ENCODE data around the gene ACTR2. TPM values are rescaled to one million over a fixed set of nuclear protein-coding genes. Genes with fewer than 3 reads are reported as not detected.

The ACTR2 gene
- total and polyA plus RNA-seq, 2 of the 13 experiments (the other 11 are each of a cell fraction or from before 2014, with no cell fraction given), result 51.2 to 100 TPM

GRCh38 chr2:65186093-65186868 lies 41.4 kb upstream of the ACTR2 start (continued):
- TF ChIP-seq ZNF891 (CRISPR knock-in tag; IDR thresholded peaks at IDR 0.05) (no peak), ETV6 (CRISPR knock-in tag; conservative IDR thresholded peaks at IDR 0.05) (no peak; the same call in 1 of the 2 replicates), KLF16 (CRISPR knock-in tag; IDR thresholded peaks at IDR 0.05) (no peak; a peak in 1 of 4 replicates), ZNF773 (CRISPR knock-in tag; IDR thresholded peaks at IDR 0.05; ENCODE audit: borderline replicate concordance) (no peak), GZF1 (CRISPR knock-in tag; IDR thresholded peaks at IDR 0.05) (no peak), PLRG1 (conservative IDR thresholded peaks at IDR 0.05) (no peak), MEIS2 (CRISPR knock-in tag; IDR thresholded peaks at IDR 0.05) (no peak; the same call in 1 of the 2 replicates), ZNF264 (CRISPR knock-in tag; IDR thresholded peaks at IDR 0.05) (no peak), ZNF180 (CRISPR knock-in tag; IDR thresholded peaks at IDR 0.05; ENCODE audit: borderline replicate concordance, low read depth) (no peak), ZNF777 (CRISPR knock-in tag; IDR thresholded peaks at IDR 0.05) (0 out of 2 replicates have a peak, but pooled peaks have one; percentile 2), ZNF337 (CRISPR knock-in tag; IDR thresholded peaks at IDR 0.05; ENCODE audit: borderline replicate concordance, low read depth) (peak; percentile 71; the same call in 1 of the 2 replicates), KMT2A (CRISPR knock-in tag; IDR thresholded peaks at IDR 0.05) (no peak), PPARG (CRISPR knock-in tag; conservative IDR thresholded peaks at IDR 0.05) (0 out of 2 replicates have a peak, but pooled peaks have one; percentile 31), ZNF746 (CRISPR knock-in tag; IDR thresholded peaks at IDR 0.05) (peak; percentile 44; the same call in 1 of the 2 replicates), FOXJ3 (CRISPR knock-in tag; IDR thresholded peaks at IDR 0.05; ENCODE audit: borderline replicate concordance) (no peak), THRA (CRISPR knock-in tag; IDR thresholded peaks at IDR 0.05; ENCODE audit: borderline replicate concordance) (peak; percentile 58; the same call in 1 of the 2 replicates), ZNF124 (CRISPR knock-in tag; IDR thresholded peaks at IDR 0.05) (peak; percentile 35; the same call in 1 of the 2 replicates), ATF6 (CRISPR knock-in tag; conservative IDR thresholded peaks at IDR 0.05) (no peak), CREB3 (CRISPR knock-in tag; IDR thresholded peaks at IDR 0.05) (no peak), SOX5 (CRISPR knock-in tag; IDR thresholded peaks at IDR 0.05; ENCODE audit: borderline replicate concordance) (no peak), ZNF83 (CRISPR knock-in tag; IDR thresholded peaks at IDR 0.05; ENCODE audit: borderline replicate concordance) (no peak), ZNF879 (CRISPR knock-in tag; IDR thresholded peaks at IDR 0.05) (no peak), SRSF1 (optimal IDR thresholded peaks at IDR 0.05; ENCODE audit: low read depth, low read length) (no peak), ZNF737 (CRISPR knock-in tag; IDR thresholded peaks at IDR 0.05; ENCODE audit: borderline replicate concordance) (no peak), LCORL (IDR thresholded peaks at IDR 0.05) (no peak), LCORL (CRISPR knock-in tag; IDR thresholded peaks at IDR 0.05) (peak; percentile 33; the same call in 1 of the 2 replicates), NBN (conservative IDR thresholded peaks at IDR 0.05) (no peak), HDAC2 (CRISPR knock-in tag; IDR thresholded peaks at IDR 0.05) (no peak; the same call in 1 of the 2 replicates)

Data from HepG2 (cell line).